ENCODE measurements around the gene OLFM2.

The OLFM2 gene

DNA sequence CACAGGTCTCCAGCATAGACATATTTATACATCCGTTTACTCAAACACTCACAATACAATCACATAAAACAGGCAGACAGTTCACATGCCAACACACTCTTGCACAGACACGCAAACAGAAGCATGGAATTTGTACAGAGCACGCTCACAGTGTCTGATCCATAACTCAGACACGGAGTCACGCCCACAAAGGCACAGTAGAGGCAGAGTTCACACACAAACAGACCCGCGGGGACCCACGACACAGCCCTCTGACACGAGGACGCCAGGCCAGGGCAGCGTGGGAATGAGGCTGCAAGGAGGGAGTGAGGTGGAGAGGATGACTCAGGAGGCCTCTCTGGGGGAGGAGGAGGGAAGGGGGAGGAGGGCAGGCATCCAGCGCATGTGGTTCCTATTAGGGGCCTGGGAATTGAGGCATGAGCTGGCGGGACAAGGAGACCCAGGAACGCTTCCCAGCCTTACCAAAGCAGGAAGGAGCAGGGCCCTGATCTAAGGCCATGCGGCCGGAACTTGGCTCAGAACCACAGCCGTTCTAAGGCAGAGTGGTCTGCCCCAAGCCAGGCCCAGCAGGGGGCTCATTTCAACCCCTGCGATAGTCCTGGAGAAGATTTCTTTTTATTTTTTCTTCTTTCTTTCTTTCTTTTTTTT is 9.1 kb upstream of the OLFM2 start:
- no peak for TF ChIP-seq TAF1 (IDR thresholded peaks at IDR 0.05; ENCODE audit: low read depth, low read length)
- TF ChIP-seq PAX5 (IDR thresholded peaks at IDR 0.05; ENCODE audit: insufficient read depth, low read length, severe bottlenecking), result no peak
- no peak for TF ChIP-seq POLR2A (IDR thresholded peaks at IDR 0.05; ENCODE audit: low read depth, low read length)
- no peak for TF ChIP-seq POU2F2 (IDR thresholded peaks at IDR 0.05; ENCODE audit: low read depth, low read length)
- no peak for TF ChIP-seq POLR2AphosphoS5 (IDR thresholded peaks at IDR 0.05; ENCODE audit: low read depth, low read length)
- FAIRE-seq (no peak), DNase-seq (ENCODE audit: insufficient read length, low spot score) (no peak)

DNA sequence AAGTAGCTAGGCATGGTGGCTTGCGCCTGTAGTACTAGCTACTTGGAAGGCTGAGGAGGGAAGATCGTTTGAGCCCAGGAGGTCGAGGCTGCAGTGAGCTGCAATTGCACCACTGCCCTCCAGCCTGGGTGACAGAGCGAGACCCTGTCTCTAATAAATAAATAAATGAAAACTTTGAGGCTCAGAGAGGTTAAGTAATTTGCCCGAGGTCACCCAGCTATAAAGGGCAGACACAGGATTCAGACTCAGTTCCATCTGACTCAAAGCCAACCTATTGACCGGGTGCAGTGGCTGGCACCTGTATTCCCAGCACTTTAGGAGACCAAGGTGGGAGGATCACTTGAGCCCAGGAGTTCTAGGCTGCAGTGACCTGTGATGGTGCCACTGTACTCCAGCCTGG is 7.4 kb upstream of the OLFM2 start:
- DNase-seq (ENCODE audit: insufficient read length, low spot score) (no peak), FAIRE-seq (no peak)
- TF ChIP-seq SPI1 (IDR thresholded peaks at IDR 0.05; ENCODE audit: low read depth, low read length), result no peak
- no peak for TF ChIP-seq POLR2AphosphoS5 (IDR thresholded peaks at IDR 0.05; ENCODE audit: low read depth, low read length)

DNA sequence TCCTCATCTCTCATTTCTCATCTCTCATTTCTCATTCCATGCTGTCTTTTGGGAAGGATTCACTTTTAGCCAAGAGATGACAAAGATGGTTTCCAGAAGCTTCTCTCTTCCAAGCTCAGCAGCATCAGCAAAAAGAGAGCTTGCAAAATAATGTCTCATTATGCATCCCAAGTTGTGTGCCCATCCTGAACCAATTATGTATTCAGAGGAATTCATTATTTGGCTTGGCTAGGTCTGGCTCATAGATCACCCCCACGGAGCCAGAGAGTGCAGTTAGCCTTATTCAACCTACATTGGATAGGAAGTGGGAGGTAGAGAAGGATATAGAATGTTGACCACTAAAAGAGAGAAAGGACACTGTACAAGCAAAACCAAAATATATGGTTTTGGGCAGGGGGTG is 5.4 kb upstream of the OLFM2 start:
- no peak for DNase-seq (ENCODE audit: insufficient read length, low spot score)

DNA sequence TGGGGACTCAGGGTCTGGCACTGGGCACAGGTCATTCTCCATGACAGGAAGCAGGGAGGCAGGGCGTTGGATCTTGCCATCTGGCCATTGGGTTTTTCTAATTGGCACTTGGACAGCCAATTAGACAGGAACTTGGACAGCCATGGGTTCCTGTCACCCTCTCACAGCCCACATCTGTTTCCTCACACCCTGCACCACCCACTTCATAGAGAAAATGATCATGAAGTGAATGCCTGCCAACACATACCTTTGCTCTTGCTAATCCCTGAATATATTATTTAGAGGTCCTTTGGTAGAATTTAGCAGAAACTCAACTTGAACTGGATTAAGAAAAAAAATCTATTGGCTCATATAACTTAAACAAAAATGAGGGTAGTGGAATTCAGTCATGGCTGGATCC is 4.9 kb upstream of the OLFM2 start:
- DNase-seq (ENCODE audit: insufficient read length, low spot score) (no peak), FAIRE-seq (no peak)
- TF ChIP-seq TAF1 (IDR thresholded peaks at IDR 0.05; ENCODE audit: low read depth, low read length) (no peak), POLR2AphosphoS5 (IDR thresholded peaks at IDR 0.05; ENCODE audit: low read depth, low read length) (no peak), SPI1 (IDR thresholded peaks at IDR 0.05; ENCODE audit: low read depth, low read length) (no peak), POU2F2 (IDR thresholded peaks at IDR 0.05; ENCODE audit: low read depth, low read length) (no peak)

More for the DNA sequence above, 5.4 kb upstream of the OLFM2 start:
- FAIRE-seq, result no peak
- no peak for TF ChIP-seq POU2F2 (IDR thresholded peaks at IDR 0.05; ENCODE audit: low read depth, low read length)
- TF ChIP-seq PAX5 (IDR thresholded peaks at IDR 0.05; ENCODE audit: insufficient read depth, low read length, severe bottlenecking), result no peak
- TF ChIP-seq POLR2A (IDR thresholded peaks at IDR 0.05; ENCODE audit: low read depth, low read length), result no peak
- TF ChIP-seq POLR2AphosphoS5 (IDR thresholded peaks at IDR 0.05; ENCODE audit: low read depth, low read length), result no peak
- no peak for TF ChIP-seq TAF1 (IDR thresholded peaks at IDR 0.05; ENCODE audit: low read depth, low read length)
- TF ChIP-seq SPI1 (IDR thresholded peaks at IDR 0.05; ENCODE audit: low read depth, low read length), result no peak

DNA sequence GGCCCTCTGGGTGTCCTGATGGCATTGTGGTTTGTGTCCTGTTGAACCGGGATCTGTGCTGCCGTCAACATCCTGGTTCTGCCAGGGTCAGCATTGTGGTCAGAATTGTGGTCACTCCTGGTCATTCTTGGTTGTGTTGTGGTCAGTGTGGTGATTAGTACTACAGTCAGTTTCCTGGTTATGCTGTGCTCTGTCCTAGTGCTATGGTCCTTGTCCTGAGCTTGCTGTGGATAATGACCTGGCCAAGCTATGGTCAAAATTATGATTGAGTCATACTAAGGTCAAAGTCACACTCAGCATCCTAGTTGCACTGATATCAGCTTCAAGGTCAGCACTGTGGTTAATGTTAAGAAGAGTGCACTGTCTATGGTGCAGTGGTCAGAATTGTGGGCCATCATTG is 4.5 kb upstream of the OLFM2 start:
- TF ChIP-seq PAX5 (IDR thresholded peaks at IDR 0.05; ENCODE audit: insufficient read depth, low read length, severe bottlenecking) (no peak), SPI1 (IDR thresholded peaks at IDR 0.05; ENCODE audit: low read depth, low read length) (no peak), POU2F2 (IDR thresholded peaks at IDR 0.05; ENCODE audit: low read depth, low read length) (no peak), TAF1 (IDR thresholded peaks at IDR 0.05; ENCODE audit: low read depth, low read length) (no peak)
- no peak for DNase-seq (ENCODE audit: insufficient read length, low spot score)
- no peak for FAIRE-seq

DNA sequence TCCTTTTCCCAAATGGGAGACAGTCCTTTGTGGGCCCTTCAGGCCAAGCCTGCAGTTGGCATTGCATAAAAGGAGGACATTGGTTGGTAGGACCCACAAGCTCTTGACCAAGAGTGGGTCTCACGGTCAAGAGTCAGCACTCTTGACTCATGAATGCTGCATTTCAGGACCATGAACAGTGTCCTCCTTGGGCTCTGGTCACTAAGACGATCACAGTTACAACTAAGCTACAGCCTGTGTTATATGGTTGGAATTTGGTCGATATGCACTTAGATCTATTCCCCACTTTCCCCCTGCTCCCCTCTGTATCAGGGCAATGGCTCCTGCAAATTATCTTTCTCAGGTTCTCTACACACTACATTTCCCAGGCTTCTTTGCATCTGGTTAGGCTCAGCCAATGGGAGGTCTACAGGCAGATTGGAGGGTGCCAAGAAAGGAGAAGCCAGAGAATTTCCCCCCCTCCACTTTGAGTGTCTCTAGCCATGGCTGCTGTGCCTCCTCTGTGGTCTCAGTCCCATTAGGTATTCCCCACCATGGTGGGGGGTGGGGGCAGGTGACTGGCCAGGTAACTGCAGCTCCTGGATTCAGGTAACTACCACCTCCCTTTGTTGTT is 3.1 kb upstream of the OLFM2 start:
- FAIRE-seq (no peak), DNase-seq (ENCODE audit: insufficient read length, low spot score) (no peak)
- TF ChIP-seq PAX5 (IDR thresholded peaks at IDR 0.05; ENCODE audit: insufficient read depth, low read length, severe bottlenecking) (no peak), POLR2AphosphoS5 (IDR thresholded peaks at IDR 0.05; ENCODE audit: low read depth, low read length) (no peak), SPI1 (IDR thresholded peaks at IDR 0.05; ENCODE audit: low read depth, low read length) (no peak), POLR2A (IDR thresholded peaks at IDR 0.05; ENCODE audit: low read depth, low read length) (no peak), POU2F2 (IDR thresholded peaks at IDR 0.05; ENCODE audit: low read depth, low read length) (no peak), TAF1 (IDR thresholded peaks at IDR 0.05; ENCODE audit: low read depth, low read length) (no peak)

DNA sequence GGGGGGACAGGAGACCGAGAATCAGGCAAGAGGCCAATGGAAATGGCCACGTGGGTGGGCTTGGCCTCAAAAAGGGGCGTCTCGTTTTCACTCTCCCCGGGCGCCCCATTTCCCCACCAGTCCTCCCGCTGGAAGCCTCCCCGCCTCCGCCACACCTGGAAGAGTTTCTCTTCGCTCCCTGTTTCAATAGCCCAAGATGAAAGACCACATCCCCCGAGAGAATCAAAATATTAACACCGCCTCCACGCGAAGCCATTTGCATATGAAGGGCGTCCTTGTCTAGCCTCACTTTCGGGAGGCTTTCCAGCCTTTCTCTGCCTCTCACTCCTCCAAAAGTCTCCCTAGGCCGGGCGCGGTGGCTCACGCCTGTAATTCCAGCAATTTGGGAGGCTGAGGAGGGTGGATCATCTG is 691 bp upstream of the OLFM2 start:
- TF ChIP-seq POU2F2 (IDR thresholded peaks at IDR 0.05; ENCODE audit: low read depth, low read length) (peak; percentile 58; the same call in 1 of the 2 replicates), SPI1 (IDR thresholded peaks at IDR 0.05; ENCODE audit: low read depth, low read length) (no peak)
- no peak for FAIRE-seq
- no peak for DNase-seq (ENCODE audit: insufficient read length, low spot score)

DNA sequence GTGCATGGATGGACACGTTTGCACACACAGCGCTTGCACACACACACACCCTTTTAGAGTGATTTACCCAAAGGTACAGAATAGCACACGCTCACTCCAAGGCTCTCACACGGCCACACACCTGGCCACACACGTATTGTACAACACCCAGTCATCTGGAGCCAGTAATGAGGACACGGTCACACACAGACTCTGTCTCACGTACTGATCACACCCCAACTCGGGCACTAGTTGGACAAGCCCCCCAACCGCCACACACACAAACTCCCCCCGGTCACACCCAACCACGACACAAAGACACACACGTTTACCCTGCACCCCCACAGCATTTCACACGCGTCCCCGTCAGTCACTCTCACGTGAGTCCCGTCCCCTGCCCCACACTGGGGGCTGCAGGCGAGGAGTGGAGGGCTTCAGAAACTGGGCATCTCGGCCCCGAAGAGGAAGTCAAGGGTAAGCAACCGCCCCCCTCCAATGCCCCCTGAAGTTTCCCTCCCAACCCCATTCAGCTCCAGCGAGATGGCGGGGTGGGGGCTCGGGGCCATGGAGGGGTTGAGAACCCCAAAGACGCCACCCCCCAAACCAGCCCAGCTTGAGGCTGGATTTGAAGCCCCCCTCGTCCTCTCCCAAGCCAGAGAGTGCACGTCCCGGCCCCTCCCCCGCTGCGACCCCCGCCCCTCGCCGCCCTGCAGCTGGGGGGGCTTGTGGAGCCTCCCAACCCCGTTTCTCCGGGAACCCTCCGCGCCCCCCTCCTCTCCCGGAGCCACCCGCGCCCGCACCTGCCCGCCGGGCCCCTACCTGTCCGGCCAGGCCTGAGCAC is 599 bp downstream of the OLFM2 start:
- peak; percentile 13 for FAIRE-seq
- TF ChIP-seq POLR2A (IDR thresholded peaks at IDR 0.05; ENCODE audit: low read depth, low read length) (no peak), POLR2AphosphoS5 (IDR thresholded peaks at IDR 0.05; ENCODE audit: low read depth, low read length) (no peak), SPI1 (IDR thresholded peaks at IDR 0.05; ENCODE audit: low read depth, low read length) (no peak), POU2F2 (IDR thresholded peaks at IDR 0.05; ENCODE audit: low read depth, low read length) (no peak), PAX5 (IDR thresholded peaks at IDR 0.05; ENCODE audit: insufficient read depth, low read length, severe bottlenecking) (no peak), TAF1 (IDR thresholded peaks at IDR 0.05; ENCODE audit: low read depth, low read length) (no peak)
- DNase-seq (ENCODE audit: insufficient read length, low spot score), result no peak

DNA sequence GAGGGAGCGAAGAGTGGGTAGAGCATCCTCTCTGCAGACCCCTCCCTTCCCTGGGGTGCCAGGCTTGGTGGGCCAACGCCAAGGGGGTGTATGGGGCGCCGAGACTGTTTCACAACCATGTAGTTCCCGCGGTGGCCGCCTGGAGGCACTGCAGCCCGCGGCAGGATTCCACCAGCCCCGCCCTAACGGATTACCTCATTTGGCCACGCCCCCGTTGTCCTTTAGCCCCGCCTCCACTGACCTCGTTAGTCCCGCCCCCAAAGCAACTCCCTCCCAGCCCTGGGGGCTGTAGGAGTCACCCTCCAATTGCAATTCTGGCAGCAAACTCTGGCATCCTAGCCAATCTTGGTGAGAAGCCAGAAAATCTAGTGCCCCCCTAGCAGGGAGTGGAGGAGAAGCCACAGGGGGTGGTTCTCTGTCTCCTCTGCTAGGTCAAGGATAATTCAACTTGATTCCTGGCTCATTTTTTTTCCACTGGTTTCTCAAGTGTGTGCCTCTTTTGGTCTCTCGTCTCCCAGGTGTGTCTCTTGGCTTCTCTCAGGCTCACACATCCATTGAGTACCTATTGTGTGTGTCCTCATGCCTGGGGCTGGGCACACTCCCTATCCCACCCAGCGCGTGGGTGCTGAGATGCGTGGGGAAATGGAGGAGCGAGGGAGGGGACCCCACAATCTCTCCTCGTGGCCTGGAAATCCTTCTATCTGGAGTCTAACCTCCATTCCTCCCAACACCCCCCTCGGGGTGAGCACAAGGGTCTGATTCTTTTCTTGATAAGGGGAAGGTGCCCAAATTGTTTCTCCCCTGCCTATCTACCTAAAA is 2.0 kb downstream of the OLFM2 start:
- peak; percentile 96 for FAIRE-seq
- TF ChIP-seq POU2F2 (IDR thresholded peaks at IDR 0.05; ENCODE audit: low read depth, low read length) (no peak), PAX5 (IDR thresholded peaks at IDR 0.05; ENCODE audit: insufficient read depth, low read length, severe bottlenecking) (no peak), POLR2A (IDR thresholded peaks at IDR 0.05; ENCODE audit: low read depth, low read length) (no peak), TAF1 (IDR thresholded peaks at IDR 0.05; ENCODE audit: low read depth, low read length) (no peak)
- DNase-seq (ENCODE audit: insufficient read length, low spot score), result no peak

All from GM12891 (cell line).